Lower leg skin (tissue), 4 donors: ENCODE data around the gene C1QB. TPM values are rescaled to one million over a fixed set of nuclear protein-coding genes. Genes with fewer than 3 reads are reported as not detected.
"Not testable (repeated sequence)": the region's sequence is repeated elsewhere in the genome, so short reads cannot be mapped to it uniquely, and the experiment has no call there.

ENCODE experiments used
- DNase-seq, 2 donors: peaks; one replicate each; pipeline ENCODE4 v3.0.0-alpha.2; 2019; ENCODE audit warnings: low spot score in 2 of 2
- H3K4me3 ChIP-seq: fragments of 200-600 bp; sonication (generic); 2 replicates; pipeline ENCODE4 v1.5.1; 2017; ENCODE audit warnings: mild to moderate bottlenecking, low read depth; ENCODE audit not compliant: poor library complexity, severe bottlenecking
- POLR2A ChIP-seq, 2 donors: fragments of 450-650 bp; IDR thresholded peaks; one replicate each; pipeline ENCODE4 v1.6.1; 2016 to 2017; ENCODE audit warnings: antibody characterized with exemption in 2 of 2, mild to moderate bottlenecking in 1 of 2, moderate library complexity in 1 of 2
- WGBS, 2 donors: methylation state at CpG; one replicate each; pipeline ENCODE4 v1.1.5; 2018; 5-methylcytosine and 5-hydroxymethylcytosine counted together
- intact Hi-C: fragments of 100-400 bp; cut with DNase I; formaldehyde crosslinking; loops from one replicate; pipeline ENCODE4 v1.15.0; 2023; ENCODE audit warnings: low total_unique reads
- total RNA-seq, 4 donors: library from RNA; depleted of rRNA; stranded (reverse); fragments of >200 nt; gene quantifications; one replicate each; pipeline ENCODE4 v1.1.0, GENCODE V29; 2016
- TF ChIP-seq, protein P1 (sequence below), 3 donors: fragments of 450-650 bp; IDR thresholded peaks; one replicate each; pipeline ENCODE4 v1.5.1; 2016; ENCODE audit warnings: antibody characterized with exemption in 3 of 3, mild to moderate bottlenecking in 3 of 3, moderate library complexity in 2 of 3

C1QB gene
- total RNA-seq, 4 donors from 2014 or later, result 29.8 to 97.0 (median 47.3) TPM

GRCh38 chr1:22670352-22670975 is 17.4 kb downstream of the C1QB start:
- intact Hi-C loops, result no loop called here
- no peak overlapping the region for H3K4me3 ChIP-seq
- no peak for DNase-seq
- WGBS, 2 donors, result 22 to 29% methylated on average over 11 to 12 of the region's 12 CpGs
- no peak for TF ChIP-seq POLR2A (IDR thresholded peaks at IDR 0.05)
- TF ChIP-seq, protein P1, sequence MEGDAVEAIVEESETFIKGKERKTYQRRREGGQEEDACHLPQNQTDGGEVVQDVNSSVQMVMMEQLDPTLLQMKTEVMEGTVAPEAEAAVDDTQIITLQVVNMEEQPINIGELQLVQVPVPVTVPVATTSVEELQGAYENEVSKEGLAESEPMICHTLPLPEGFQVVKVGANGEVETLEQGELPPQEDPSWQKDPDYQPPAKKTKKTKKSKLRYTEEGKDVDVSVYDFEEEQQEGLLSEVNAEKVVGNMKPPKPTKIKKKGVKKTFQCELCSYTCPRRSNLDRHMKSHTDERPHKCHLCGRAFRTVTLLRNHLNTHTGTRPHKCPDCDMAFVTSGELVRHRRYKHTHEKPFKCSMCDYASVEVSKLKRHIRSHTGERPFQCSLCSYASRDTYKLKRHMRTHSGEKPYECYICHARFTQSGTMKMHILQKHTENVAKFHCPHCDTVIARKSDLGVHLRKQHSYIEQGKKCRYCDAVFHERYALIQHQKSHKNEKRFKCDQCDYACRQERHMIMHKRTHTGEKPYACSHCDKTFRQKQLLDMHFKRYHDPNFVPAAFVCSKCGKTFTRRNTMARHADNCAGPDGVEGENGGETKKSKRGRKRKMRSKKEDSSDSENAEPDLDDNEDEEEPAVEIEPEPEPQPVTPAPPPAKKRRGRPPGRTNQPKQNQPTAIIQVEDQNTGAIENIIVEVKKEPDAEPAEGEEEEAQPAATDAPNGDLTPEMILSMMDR (IDR thresholded peaks at IDR 0.05), result no peak

- intact Hi-C loops, result no loop called here
- no peak for TF ChIP-seq POLR2A (IDR thresholded peaks at IDR 0.05)
- TF ChIP-seq, protein P1 (IDR thresholded peaks at IDR 0.05), result no peak
- no peak overlapping the region for H3K4me3 ChIP-seq
- WGBS, 2 donors, result 81 to 93% methylated on average over 4 of the region's 4 CpGs
- no peak for DNase-seq
Measured at GRCh38 chr1:22671999-22672398, 19.0 kb downstream of the C1QB start.

- DNase-seq, result no peak
- TF ChIP-seq, protein P1 (IDR thresholded peaks at IDR 0.05), result no peak
- no peak for TF ChIP-seq POLR2A (IDR thresholded peaks at IDR 0.05)
- H3K4me3 ChIP-seq, result no peak overlapping the region
- intact Hi-C loops, result no loop called here
- WGBS, 2 donors, result 29 to 33% methylated on average over 17 of the region's 17 CpGs
Measured at GRCh38 chr1:22673486-22674409, 20.7 kb downstream of the C1QB start.

DNA sequence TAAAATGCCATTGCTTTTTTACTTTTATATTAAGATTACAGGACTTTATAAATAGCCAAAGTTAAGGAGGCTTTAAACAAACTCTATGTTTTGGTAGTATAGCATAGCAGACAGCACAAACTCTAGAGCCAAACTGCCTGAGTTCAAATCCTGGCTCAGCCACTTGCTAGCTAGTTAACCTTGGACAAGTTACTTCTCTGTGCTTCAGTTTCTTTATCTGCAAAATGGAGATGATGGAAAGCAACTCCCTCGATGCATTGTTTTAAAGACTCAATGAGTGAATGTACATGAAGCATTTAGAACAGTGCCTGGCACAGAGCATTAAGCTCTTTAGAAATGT is 21.3 kb downstream of the C1QB start:
- DNase-seq, result no peak
- TF ChIP-seq, protein P1 (IDR thresholded peaks at IDR 0.05), result no peak
- no peak for TF ChIP-seq POLR2A (IDR thresholded peaks at IDR 0.05)
- H3K4me3 ChIP-seq, result no peak overlapping the region
- WGBS, 2 donors, result 33 to 44% methylated on average over 1 of the region's 1 CpG
- intact Hi-C loops, result no loop called here

DNA sequence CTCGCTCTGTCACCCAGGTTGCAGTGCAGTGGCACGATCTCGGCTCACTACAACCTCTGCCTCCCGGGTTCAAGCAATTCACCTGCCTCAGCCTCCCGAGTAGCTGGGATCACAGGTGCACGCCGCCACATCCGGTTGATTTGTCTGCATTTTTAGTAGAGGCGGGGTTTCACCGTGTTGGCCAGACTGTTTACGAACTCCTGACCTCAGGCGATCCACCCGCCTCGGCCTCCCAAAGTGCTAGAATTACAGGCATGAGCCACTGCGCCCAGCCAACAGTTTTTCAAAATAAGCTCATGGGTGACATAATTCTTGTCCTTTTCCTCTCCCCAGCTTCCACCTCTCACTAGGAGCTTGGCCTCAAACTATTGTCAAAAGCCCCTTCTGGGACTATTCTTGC is 23.1 kb downstream of the C1QB start:
- intact Hi-C loops, DNase-seq, H3K4me3 ChIP-seq: not testable (repeated sequence)
- WGBS, 2 donors, result 91 to 92% methylated on average over 15 of the region's 15 CpGs

DNA sequence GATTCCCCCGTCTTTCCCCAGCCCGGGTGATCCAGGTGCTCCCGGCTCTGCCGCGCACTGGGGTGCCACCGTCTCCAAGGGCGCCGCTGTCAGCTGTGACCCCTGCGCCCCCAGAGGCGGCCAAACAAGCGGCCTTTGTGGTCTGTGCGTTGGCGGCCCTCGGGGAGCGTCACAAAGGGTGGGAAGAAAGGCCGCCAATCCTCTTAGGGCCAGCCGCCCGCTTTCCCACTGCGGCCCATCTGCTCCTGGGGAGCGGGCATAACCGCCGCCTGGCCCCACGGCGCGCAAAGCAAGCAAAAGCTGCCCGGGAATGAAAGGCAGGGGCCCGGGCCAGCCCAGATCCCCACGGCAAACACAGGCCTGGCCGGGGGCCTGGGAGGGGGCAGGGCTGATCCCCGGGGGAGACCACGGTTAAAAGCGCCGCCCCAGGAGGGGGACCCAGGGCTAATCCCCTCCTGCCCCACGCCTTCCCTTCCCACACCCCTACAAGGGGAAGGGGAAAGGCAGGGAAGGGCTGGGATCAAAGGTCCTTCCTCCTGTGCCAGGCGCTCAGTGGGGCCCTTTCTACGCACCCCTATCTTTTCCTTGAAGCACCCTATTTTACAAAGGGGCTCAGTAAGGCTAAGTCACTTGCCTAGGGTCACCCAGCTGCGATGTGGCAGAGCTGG is 24.0 kb downstream of the C1QB start:
- TF ChIP-seq, protein P1 (IDR thresholded peaks at IDR 0.05), result no peak
- no peak for TF ChIP-seq POLR2A (IDR thresholded peaks at IDR 0.05)
- DNase-seq, result no peak
- WGBS, 2 donors, result 74 to 83% methylated on average over 28 to 37 of the region's 37 CpGs
- intact Hi-C loops, result no loop called here
- no peak overlapping the region for H3K4me3 ChIP-seq
